Stimulated activated naive CD4-positive, alpha-beta T cell treated with Interleukin-2 at 50 U/mL for 16 hours (primary cell): ENCODE data around the gene SSC5D.

Source experiments
- DNase-seq: peaks from one replicate; lab custom pipeline; 2025; lab: John Stamatoyannopoulos, UW

SSC5D gene

DNA sequence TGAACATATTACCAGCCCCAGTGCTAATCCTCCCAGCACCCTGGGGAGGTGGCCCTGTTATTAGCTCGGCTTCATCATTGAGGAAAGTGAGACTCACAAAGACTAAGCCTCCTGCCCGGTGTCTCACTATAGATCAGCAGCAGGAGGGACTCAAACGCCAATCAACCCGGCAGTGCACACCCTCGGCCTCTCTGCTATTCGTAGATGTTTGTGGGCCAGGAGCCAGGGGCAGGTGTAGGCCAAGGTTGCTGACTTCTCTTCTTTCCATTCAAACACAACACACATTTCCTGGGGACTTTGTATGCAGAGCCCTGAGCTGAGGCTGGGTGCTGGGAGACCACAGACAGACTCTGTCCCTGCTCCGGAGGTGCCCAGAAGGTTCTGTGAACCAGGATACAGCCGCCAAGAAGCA lies 66.5 kb downstream of the SSC5D start:
- no peak for DNase-seq

DNA sequence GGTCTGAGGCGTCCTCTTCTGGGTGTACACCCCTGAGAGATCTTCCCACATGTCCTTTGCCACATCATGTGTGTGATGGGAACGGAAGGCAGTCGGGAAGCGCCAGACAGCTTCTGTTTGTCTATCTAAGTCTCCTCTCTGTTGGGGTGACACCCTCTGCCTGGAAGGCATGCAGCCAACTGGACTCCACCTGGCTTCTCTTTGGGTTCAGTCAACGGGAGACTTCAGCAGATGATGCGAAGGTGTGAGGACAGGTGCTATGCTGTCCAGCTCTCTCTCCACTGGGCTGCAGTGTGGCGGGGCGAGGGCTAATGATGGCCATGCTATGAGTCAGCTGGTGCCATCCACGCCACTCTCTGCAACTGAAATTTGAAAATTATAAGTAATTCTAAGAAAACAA lies 71.4 kb downstream of the SSC5D start:
- no peak for DNase-seq

DNA sequence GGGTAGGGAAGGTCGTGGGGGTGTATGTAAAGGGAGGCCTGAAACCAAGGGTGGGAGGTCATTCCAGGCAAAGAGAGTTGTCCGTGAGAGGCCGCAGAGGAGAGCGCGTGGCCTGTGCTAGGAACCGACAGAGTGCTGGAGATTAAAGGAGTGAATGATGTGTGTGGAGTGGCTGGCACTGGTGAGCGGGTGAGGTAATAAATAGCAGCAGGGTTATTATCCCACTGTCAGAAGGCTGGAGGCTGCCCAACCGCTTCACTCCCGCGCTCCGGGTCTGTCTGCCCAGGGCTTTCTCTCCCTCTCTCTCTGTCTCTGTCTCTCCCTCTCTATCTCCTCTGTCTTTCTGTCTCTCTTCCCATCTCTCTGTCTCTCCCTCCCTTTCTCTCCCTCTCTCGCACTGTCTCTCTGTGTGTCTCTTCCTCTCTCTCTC lies 75.0 kb downstream of the SSC5D start:
- no peak for DNase-seq

GRCh38 chr19:55566823-55567222 lies 78.6 kb downstream of the SSC5D start:
- no peak for DNase-seq

GRCh38 chr19:55567708-55568328 lies 79.6 kb downstream of the SSC5D start:
- no peak for DNase-seq
